Adrenal gland (tissue), 5 donors: Measurements from ENCODE around the gene EXOSC3.

Experiments
- POLR2A ChIP-seq, 2 donors: fragments of 450-650 bp; IDR thresholded peaks; one replicate each; pipeline ENCODE4 v1.6.1; 2017; ENCODE audit warnings: antibody characterized with exemption in 2 of 2, mild to moderate bottlenecking in 2 of 2, moderate library complexity in 1 of 2
- TF ChIP-seq, protein P1 (sequence below), 6 experiments: fragments of 450-650 bp in 4 of 6; fragments of 200-600 bp in 2 of 6; sonication (generic) in 1 of 6; IDR thresholded peaks; 1 replicate in 5 of 6; 2 replicates in 1 of 6; pipeline versions ENCODE4 v1.5.1 to v1.8.0; 2016 to 2021; ENCODE audit warnings: antibody characterized with exemption in 6 of 6, mild to moderate bottlenecking in 2 of 6, moderate library complexity in 1 of 6
- donor health status: DM: no; HTN: no; CAD: no.

DNA sequence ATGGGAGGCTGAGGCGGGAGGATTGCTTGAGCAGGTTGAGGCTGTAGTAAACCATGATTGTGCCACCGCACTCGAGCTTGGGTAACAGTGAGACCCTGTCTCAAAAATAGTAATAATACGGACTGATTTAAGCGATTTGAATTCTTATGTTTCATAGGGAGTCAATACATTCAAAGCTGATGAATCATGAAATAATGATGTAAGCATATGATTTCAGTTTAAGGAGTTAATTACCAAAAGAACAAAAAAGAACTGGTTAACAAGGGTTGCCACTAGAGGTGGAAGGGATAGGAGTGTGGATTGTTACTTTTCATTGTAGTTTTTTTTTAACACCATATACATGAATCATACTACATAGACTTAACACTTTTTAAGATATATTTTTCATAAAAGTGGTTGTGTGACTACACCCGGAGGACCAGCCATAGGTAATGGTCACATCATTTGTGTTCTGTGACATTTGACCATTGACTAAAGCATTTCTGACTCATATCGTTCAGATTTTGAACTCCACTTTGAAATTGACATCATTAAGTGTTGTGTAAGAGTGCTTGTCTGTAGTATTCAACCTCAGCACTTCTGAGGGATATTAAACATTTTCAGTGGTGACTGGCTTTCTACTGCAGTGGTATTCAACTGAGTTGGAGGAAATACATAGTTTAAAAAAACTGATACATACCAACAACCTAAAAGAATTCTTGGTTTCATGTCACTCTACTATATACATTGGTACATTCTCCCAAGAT, 24.3 kb downstream of the EXOSC3 start:
- TF ChIP-seq, protein P1, sequence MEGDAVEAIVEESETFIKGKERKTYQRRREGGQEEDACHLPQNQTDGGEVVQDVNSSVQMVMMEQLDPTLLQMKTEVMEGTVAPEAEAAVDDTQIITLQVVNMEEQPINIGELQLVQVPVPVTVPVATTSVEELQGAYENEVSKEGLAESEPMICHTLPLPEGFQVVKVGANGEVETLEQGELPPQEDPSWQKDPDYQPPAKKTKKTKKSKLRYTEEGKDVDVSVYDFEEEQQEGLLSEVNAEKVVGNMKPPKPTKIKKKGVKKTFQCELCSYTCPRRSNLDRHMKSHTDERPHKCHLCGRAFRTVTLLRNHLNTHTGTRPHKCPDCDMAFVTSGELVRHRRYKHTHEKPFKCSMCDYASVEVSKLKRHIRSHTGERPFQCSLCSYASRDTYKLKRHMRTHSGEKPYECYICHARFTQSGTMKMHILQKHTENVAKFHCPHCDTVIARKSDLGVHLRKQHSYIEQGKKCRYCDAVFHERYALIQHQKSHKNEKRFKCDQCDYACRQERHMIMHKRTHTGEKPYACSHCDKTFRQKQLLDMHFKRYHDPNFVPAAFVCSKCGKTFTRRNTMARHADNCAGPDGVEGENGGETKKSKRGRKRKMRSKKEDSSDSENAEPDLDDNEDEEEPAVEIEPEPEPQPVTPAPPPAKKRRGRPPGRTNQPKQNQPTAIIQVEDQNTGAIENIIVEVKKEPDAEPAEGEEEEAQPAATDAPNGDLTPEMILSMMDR (IDR thresholded peaks at IDR 0.05), result no peak
- no peak for TF ChIP-seq POLR2A (IDR thresholded peaks at IDR 0.05)
